ENCODE results near the gene FAM78A.
"Not testable (repeated sequence)": the region's sequence is repeated elsewhere in the genome, so short reads cannot be mapped to it uniquely, and the experiment has no call there.

FAM78A gene

GRCh38 chr9:131263033-131263343 lies 13.3 kb downstream of the FAM78A start:
- no CpG with 5 or more reads among the region's 5 CpGs for WGBS, 2 donors (ENCODE audit: extremely low coverage in 2 of 2, insufficient read length in 2 of 2, insufficient replicate concordance in 1 of 2)
- not testable (repeated sequence) for H3K4me3 ChIP-seq (ENCODE audit: low read length in 2 of 2)

GRCh38 chr9:131262327-131263032 lies 13.8 kb downstream of the FAM78A start:
- Histone ChIP-seq H3K79me1 (ENCODE audit: low read depth, low read length) (no peaks in the 10 kb centered on the region), H3K27ac (replicated peaks; ENCODE audit: low read length) (no peak overlapping the region), H2BK12ac (ENCODE audit: low read length) (no peak overlapping the region), H3K4me3 (ENCODE audit: low read length in 2 of 2) (no peak overlapping the region), H2AK5ac (ENCODE audit: low read depth, low read length) (no peak overlapping the region), H3K14ac (ENCODE audit: low read length) (no peak overlapping the region), H3K23ac (ENCODE audit: low read depth, low read length, poor library complexity) (no peak overlapping the region), H4K8ac (ENCODE audit: low read depth, low read length) (no peak overlapping the region), H3K27me3 (ENCODE audit: control insufficient read depth in 3 of 3, insufficient read depth in 3 of 3, low read depth in 1 of 3, low read length in 3 of 3) (no peaks in the 10 kb centered on the region), H4K91ac (ENCODE audit: low read depth, low read length, poor library complexity) (no peak overlapping the region), H3K9me3 (replicated peaks in 1 of 2; ENCODE audit: control insufficient read depth in 2 of 2, insufficient read depth in 1 of 2, low read depth in 1 of 2, low read length in 2 of 2) (no peaks in the 10 kb centered on the region), H3K36me3 (replicated peaks in 1 of 2; ENCODE audit: control insufficient read depth in 2 of 2, insufficient read depth in 2 of 2, low read length in 2 of 2) (peaks cover 0 to 5% of the 10 kb centered on the region in 2 donors), H2BK120ac (ENCODE audit: low read depth, low read length) (no peak overlapping the region), H3K4me2 (ENCODE audit: insufficient read depth, low read length, poor library complexity, severe bottlenecking) (no peak overlapping the region), H2AFZ (ENCODE audit: low read length) (no peak overlapping the region), H2BK15ac (ENCODE audit: low read length) (no peak overlapping the region), H3K4me1 (ENCODE audit: control insufficient read depth in 2 of 2, insufficient read depth in 1 of 2, low read depth in 1 of 2, low read length in 2 of 2) (peaks cover 0 to 2% of the 10 kb centered on the region in 2 donors), H3K9ac (ENCODE audit: low read depth, low read length, poor library complexity) (no peak overlapping the region), H3K4ac (ENCODE audit: low read length) (no peak overlapping the region), H3K18ac (ENCODE audit: low read length) (no peak overlapping the region), H2BK5ac (ENCODE audit: low read length) (no peak overlapping the region)
- DNase-seq (ENCODE audit: low spot score), result no peak
- no CpG with 5 or more reads among the region's 13 CpGs for WGBS, 2 donors (ENCODE audit: extremely low coverage in 2 of 2, insufficient read length in 2 of 2, insufficient replicate concordance in 1 of 2)

More at GRCh38 chr9:131263033-131263343, 13.3 kb downstream of the FAM78A start:
- H2BK5ac ChIP-seq (ENCODE audit: low read length); H3K18ac ChIP-seq (ENCODE audit: low read length); H3K27me3 ChIP-seq (ENCODE audit: control insufficient read depth in 3 of 3, insufficient read depth in 3 of 3, low read depth in 1 of 3, low read length in 3 of 3); H3K36me3 ChIP-seq (replicated peaks in 1 of 2; ENCODE audit: control insufficient read depth in 2 of 2, insufficient read depth in 2 of 2, low read length in 2 of 2); H2AK5ac ChIP-seq (ENCODE audit: low read depth, low read length); H3K4me2 ChIP-seq (ENCODE audit: insufficient read depth, low read length, poor library complexity, severe bottlenecking); H2BK12ac ChIP-seq (ENCODE audit: low read length); H4K8ac ChIP-seq (ENCODE audit: low read depth, low read length); H3K79me1 ChIP-seq (ENCODE audit: low read depth, low read length); H3K9me3 ChIP-seq (replicated peaks in 1 of 2; ENCODE audit: control insufficient read depth in 2 of 2, insufficient read depth in 1 of 2, low read depth in 1 of 2, low read length in 2 of 2); H2BK120ac ChIP-seq (ENCODE audit: low read depth, low read length); H2BK15ac ChIP-seq (ENCODE audit: low read length); H3K4ac ChIP-seq (ENCODE audit: low read length); H3K23ac ChIP-seq (ENCODE audit: low read depth, low read length, poor library complexity); H3K9ac ChIP-seq (ENCODE audit: low read depth, low read length, poor library complexity); H3K4me1 ChIP-seq (ENCODE audit: control insufficient read depth in 2 of 2, insufficient read depth in 1 of 2, low read depth in 1 of 2, low read length in 2 of 2); DNase-seq (ENCODE audit: low spot score); H2AFZ ChIP-seq (ENCODE audit: low read length); H4K91ac ChIP-seq (ENCODE audit: low read depth, low read length, poor library complexity); H3K14ac ChIP-seq (ENCODE audit: low read length); H3K27ac ChIP-seq (replicated peaks; ENCODE audit: low read length): not testable (repeated sequence)

DNA sequence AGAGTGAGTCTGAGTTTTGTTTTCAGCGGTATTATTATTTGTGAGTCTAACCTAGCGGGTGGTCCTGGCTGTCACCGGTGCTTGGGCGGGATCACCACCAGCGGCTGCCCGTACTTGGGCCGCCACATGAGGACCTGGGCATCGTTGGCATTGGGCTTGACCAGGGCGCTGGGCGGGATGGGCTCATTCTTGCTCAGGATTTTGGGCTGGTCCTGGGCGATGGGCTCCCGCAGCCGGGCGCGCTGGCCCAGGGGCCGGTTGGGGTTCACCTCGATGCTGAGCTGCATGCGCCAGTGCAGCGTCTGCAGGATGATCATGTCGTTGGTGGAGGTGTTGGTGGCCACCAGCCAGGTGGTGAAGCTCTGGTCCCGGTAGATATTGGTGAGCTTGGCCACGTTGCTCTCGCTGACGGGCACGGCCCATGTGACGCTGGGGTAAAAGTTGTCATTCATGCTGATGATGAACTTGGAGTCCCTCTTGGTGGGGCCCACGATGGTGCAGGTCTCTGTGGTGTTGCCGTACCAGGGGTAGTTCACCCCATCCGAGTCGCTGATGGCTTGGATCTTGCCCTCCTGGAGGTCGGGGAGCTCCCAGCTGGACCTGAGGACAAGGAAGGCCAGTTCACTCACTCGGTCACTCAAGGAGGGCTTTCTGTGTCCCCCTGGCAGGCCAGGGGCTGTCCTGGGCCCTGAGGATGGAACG lies 15.4 kb downstream of the FAM78A start:
- no peak overlapping the region for H3K4me2 ChIP-seq (ENCODE audit: insufficient read depth, low read length, poor library complexity, severe bottlenecking)
- H3K9ac ChIP-seq (ENCODE audit: low read depth, low read length, poor library complexity), result no peak overlapping the region
- no peak overlapping the region for H2AFZ ChIP-seq (ENCODE audit: low read length)
- H4K8ac ChIP-seq (ENCODE audit: low read depth, low read length), result no peak overlapping the region
- H3K79me1 ChIP-seq (ENCODE audit: low read depth, low read length), result peaks cover 2% of the 10 kb centered on the region
- H2BK12ac ChIP-seq (ENCODE audit: low read length), result no peak overlapping the region
- no peak overlapping the region for H3K4me3 ChIP-seq (ENCODE audit: low read length in 2 of 2)
- H2BK5ac ChIP-seq (ENCODE audit: low read length), result no peak overlapping the region
- H2BK120ac ChIP-seq (ENCODE audit: low read depth, low read length), result no peak overlapping the region
- DNase-seq (ENCODE audit: low spot score), result no peak
- no peak overlapping the region for H2BK15ac ChIP-seq (ENCODE audit: low read length)
- no peak overlapping the region for H3K18ac ChIP-seq (ENCODE audit: low read length)
- no peaks in the 10 kb centered on the region for H3K27me3 ChIP-seq (ENCODE audit: control insufficient read depth in 3 of 3, insufficient read depth in 3 of 3, low read depth in 1 of 3, low read length in 3 of 3)
- H4K91ac ChIP-seq (ENCODE audit: low read depth, low read length, poor library complexity), result no peak overlapping the region
- H3K14ac ChIP-seq (ENCODE audit: low read length), result peak overlapping the region; percentile 47
- H3K9me3 ChIP-seq (replicated peaks in 1 of 2; ENCODE audit: control insufficient read depth in 2 of 2, insufficient read depth in 1 of 2, low read depth in 1 of 2, low read length in 2 of 2), result no peaks in the 10 kb centered on the region
- no CpG with 5 or more reads among the region's 33 CpGs for WGBS, 2 donors (ENCODE audit: extremely low coverage in 2 of 2, insufficient read length in 2 of 2, insufficient replicate concordance in 1 of 2)
- H3K23ac ChIP-seq (ENCODE audit: low read depth, low read length, poor library complexity), result peak overlapping the region; percentile 68
- H2AK5ac ChIP-seq (ENCODE audit: low read depth, low read length), result no peak overlapping the region
- no peak overlapping the region for H3K4ac ChIP-seq (ENCODE audit: low read length)
- H3K4me1 ChIP-seq (ENCODE audit: control insufficient read depth in 2 of 2, insufficient read depth in 1 of 2, low read depth in 1 of 2, low read length in 2 of 2), result peaks cover 0 to 6% of the 10 kb centered on the region in 2 donors
- H3K27ac ChIP-seq (replicated peaks; ENCODE audit: low read length), result no peak overlapping the region
- H3K36me3 ChIP-seq (replicated peaks in 1 of 2; ENCODE audit: control insufficient read depth in 2 of 2, insufficient read depth in 2 of 2, low read length in 2 of 2), result peaks cover 0 to 5% of the 10 kb centered on the region in 2 donors

- peaks cover 0 to 6% of the 10 kb centered on the region in 2 donors for H3K4me1 ChIP-seq (ENCODE audit: control insufficient read depth in 2 of 2, insufficient read depth in 1 of 2, low read depth in 1 of 2, low read length in 2 of 2)
- no peak overlapping the region for H3K18ac ChIP-seq (ENCODE audit: low read length)
- H2AK5ac ChIP-seq (ENCODE audit: low read depth, low read length), result peak overlapping the region; percentile 76
- H4K91ac ChIP-seq (ENCODE audit: low read depth, low read length, poor library complexity), result no peak overlapping the region
- no peak overlapping the region for H2BK15ac ChIP-seq (ENCODE audit: low read length)
- no peak overlapping the region for H3K27ac ChIP-seq (replicated peaks; ENCODE audit: low read length)
- no peak for DNase-seq (ENCODE audit: low spot score)
- H3K27me3 ChIP-seq (ENCODE audit: control insufficient read depth in 3 of 3, insufficient read depth in 3 of 3, low read depth in 1 of 3, low read length in 3 of 3), result no peaks in the 10 kb centered on the region
- no peak overlapping the region for H3K4ac ChIP-seq (ENCODE audit: low read length)
- H3K36me3 ChIP-seq (replicated peaks in 1 of 2; ENCODE audit: control insufficient read depth in 2 of 2, insufficient read depth in 2 of 2, low read length in 2 of 2), result peaks cover 0 to 5% of the 10 kb centered on the region in 2 donors
- no peaks in the 10 kb centered on the region for H3K9me3 ChIP-seq (replicated peaks in 1 of 2; ENCODE audit: control insufficient read depth in 2 of 2, insufficient read depth in 1 of 2, low read depth in 1 of 2, low read length in 2 of 2)
- H3K4me2 ChIP-seq (ENCODE audit: insufficient read depth, low read length, poor library complexity, severe bottlenecking), result no peak overlapping the region
- no peak overlapping the region for H2BK120ac ChIP-seq (ENCODE audit: low read depth, low read length)
- H3K79me1 ChIP-seq (ENCODE audit: low read depth, low read length), result peaks cover 2% of the 10 kb centered on the region
- H2BK5ac ChIP-seq (ENCODE audit: low read length), result no peak overlapping the region
- H2AFZ ChIP-seq (ENCODE audit: low read length), result peak overlapping the region; percentile 17
- H4K8ac ChIP-seq (ENCODE audit: low read depth, low read length), result no peak overlapping the region
- no peak overlapping the region for H3K4me3 ChIP-seq (ENCODE audit: low read length in 2 of 2)
- H2BK12ac ChIP-seq (ENCODE audit: low read length), result peak overlapping the region; percentile 51
- no CpG with 5 or more reads among the region's 20 CpGs for WGBS, 2 donors (ENCODE audit: extremely low coverage in 2 of 2, insufficient read length in 2 of 2, insufficient replicate concordance in 1 of 2)
- peak overlapping the region; percentile 69 for H3K23ac ChIP-seq (ENCODE audit: low read depth, low read length, poor library complexity)
- H3K9ac ChIP-seq (ENCODE audit: low read depth, low read length, poor library complexity), result no peak overlapping the region
- H3K14ac ChIP-seq (ENCODE audit: low read length), result no peak overlapping the region
These were observed 16.3 kb downstream of the FAM78A start for GRCh38 chr9:131259916-131260597.

Data from neuronal stem cell (in vitro differentiated cells).